ENCODE results near the gene SRRT. TPM values are rescaled to one million over a fixed set of nuclear protein-coding genes. Genes with fewer than 3 reads are reported as not detected.

Gene SRRT
- total and polyA plus RNA-seq, 2 of the 4 experiments (the other 2 are of a cell fraction): 41.4 to 93.5 TPM

GRCh38 chr7:100888291-100888987, 13.5 kb downstream of the SRRT start:
- no peak overlapping the region for H4K5ac ChIP-seq (ENCODE audit: low read depth, low read length)
- DNase-seq (no peak), ATAC-seq (ENCODE audit: low read depth) (no peak)
- H3K9ac ChIP-seq (ENCODE audit: low read depth, low read length): peak overlapping the region; percentile 89
- no peak overlapping the region for H2BK120ac ChIP-seq (ENCODE audit: low read depth, low read length)
- peak overlapping the region; percentile 83 for H3K4me3 ChIP-seq (ENCODE audit: insufficient read depth, low read depth, low read length)
- H3K9me1 ChIP-seq (ENCODE audit: insufficient read depth, low read length): peaks cover 3% of the 10 kb centered on the region; the same call in 1 of the 2 replicates
- no peak overlapping the region; the same call in 1 of the 2 replicates for H4K91ac ChIP-seq (ENCODE audit: insufficient read depth, low read depth, low read length)
- intact Hi-C loops (cut with micrococcal nuclease) (no loop called here), dilution Hi-C loops (cut with HindIII; ENCODE audit: low sequenced_read_pairs, unreplicated experiment) (no loop called here), in situ Hi-C loops (cut with MboI; ENCODE audit: low sequenced_read_pairs) (no loop called here)
- H3K27ac ChIP-seq (ENCODE audit: insufficient read depth, low read length): peak overlapping the region; percentile 88
- peaks cover 15% of the 10 kb centered on the region; the same call in 1 of the 2 replicates for H4K20me1 ChIP-seq (ENCODE audit: insufficient read depth, low read length)
- no peaks in the 10 kb centered on the region for H3K9me3 ChIP-seq (ENCODE audit: control insufficient read depth, insufficient read depth, low read length)
- H3K4me1 ChIP-seq (ENCODE audit: control insufficient read depth, insufficient read depth, low read length): peaks cover 16% of the 10 kb centered on the region
- no peaks in the 10 kb centered on the region for H3K27me3 ChIP-seq (ENCODE audit: control insufficient read depth, insufficient read depth, low read length)
- 0 out of 2 replicates have a peak overlapping the region, but pooled peaks have one; percentile 7 for H2AK5ac ChIP-seq (ENCODE audit: low read depth, low read length)
- H3K36me3 ChIP-seq (ENCODE audit: control insufficient read depth, insufficient read depth, low read length): peaks cover 52% of the 10 kb centered on the region
- no peak overlapping the region for H2BK15ac ChIP-seq (ENCODE audit: low read depth, low read length)
- H3K18ac ChIP-seq (ENCODE audit: low read depth, low read length): no peak overlapping the region
- H3K14ac ChIP-seq (replicated peaks; ENCODE audit: low read depth, low read length): peak overlapping the region; percentile 29; the same call in 1 of the 2 replicates
- ChIA-PET CTCF (no interaction called here), POLR2A (ENCODE audit: unreplicated experiment) (interaction anchor here (1.1 kb wide), 1 partner anchor 14 kb away, joined by 4 read pairs; the partner anchor contains the start of gene SRRT)
- H2BK20ac ChIP-seq (ENCODE audit: low read depth, low read length): no peak overlapping the region
- H2AFZ ChIP-seq (replicated peaks; ENCODE audit: low read length, poor library complexity): no peak overlapping the region
- no peak overlapping the region for H3K56ac ChIP-seq (ENCODE audit: extremely low read depth, insufficient read depth, low read length)
- H3K79me1 ChIP-seq (ENCODE audit: low read depth in 1 of 2, low read length in 2 of 2): peaks cover 20 to 48% of the 10 kb centered on the region in 2 experiments
- WGBS, 2 experiments (ENCODE audit: extremely low coverage in 2 of 2, insufficient read length in 1 of 2): 70% methylated on average over 13 of the region's 18 CpGs; no CpG with 5 or more reads in 1 of the 2 experiments
- no peak overlapping the region for H4K8ac ChIP-seq (ENCODE audit: low read depth in 2 of 2, low read length in 2 of 2)
- peak overlapping the region; percentile 99 for H2AK9ac ChIP-seq (replicated peaks; ENCODE audit: low read depth, low read length, poor library complexity)
- H3K23ac ChIP-seq (ENCODE audit: low read depth, low read length): peak overlapping the region; percentile 28; the same call in 1 of the 2 replicates
- BruUV-seq (replicated peaks): no TSS peak
- H3K4ac ChIP-seq (ENCODE audit: low read depth, low read length): peak overlapping the region; percentile 89; the same call in 1 of the 2 replicates
- no peak overlapping the region for H2BK5ac ChIP-seq (ENCODE audit: low read depth, low read length, poor library complexity, severe bottlenecking)
- peak overlapping the region; percentile 93 for H3K4me2 ChIP-seq (ENCODE audit: low read depth, low read length)
- no peak for TF ChIP-seq SMC3 (IDR thresholded peaks at IDR 0.05; ENCODE audit: low read depth, low read length)
- no peak for TF ChIP-seq RAD21 (IDR thresholded peaks at IDR 0.05; ENCODE audit: low read length)
- TF ChIP-seq RFX5 (IDR thresholded peaks at IDR 0.05; ENCODE audit: low read depth, low read length): no peak
- TF ChIP-seq ELK1 (IDR thresholded peaks at IDR 0.05; ENCODE audit: borderline replicate concordance, low read depth, low read length): no peak
- no peak for TF ChIP-seq FOS (IDR thresholded peaks at IDR 0.05; ENCODE audit: low read depth, low read length)
- TF ChIP-seq USF2 (IDR thresholded peaks at IDR 0.05; ENCODE audit: low read depth, low read length): no peak
- no peak for TF ChIP-seq MAZ (IDR thresholded peaks at IDR 0.05; ENCODE audit: borderline replicate concordance, low read depth, low read length)
- TF ChIP-seq CHD1 (IDR thresholded peaks at IDR 0.05; ENCODE audit: low read depth, low read length): no peak
- TF ChIP-seq BHLHE40 (IDR thresholded peaks at IDR 0.05; ENCODE audit: low read depth, low read length): no peak
- TF ChIP-seq MAFK (IDR thresholded peaks at IDR 0.05; ENCODE audit: low read depth, low read length): no peak
- no peak for TF ChIP-seq RCOR1 (IDR thresholded peaks at IDR 0.05; ENCODE audit: insufficient replicate concordance, low read length)
- TF ChIP-seq NFE2L2 (IDR thresholded peaks at IDR 0.05; ENCODE audit: low read depth, low read length): no peak
- TF ChIP-seq CEBPB (IDR thresholded peaks at IDR 0.05; ENCODE audit: low read depth, low read length): no peak
- no peak for TF ChIP-seq MXI1 (IDR thresholded peaks at IDR 0.05; ENCODE audit: borderline replicate concordance, low read depth, low read length)
